Chondrocyte (in vitro differentiated cells): Measurements from ENCODE around the gene SGCD. TPM values are rescaled to one million over a fixed set of nuclear protein-coding genes. Genes with fewer than 3 reads are reported as not detected.

Source experiments
- DNase-seq: peaks from one replicate; pipeline ENCODE4 v3.0.0; 2021; ENCODE audit warnings: mixed read lengths, low spot score
- H3K27ac Mint-ChIP-seq: one replicate; pipeline ENCODE4 v1.8.0; 2021; ENCODE audit warnings: mild to moderate bottlenecking, moderate library complexity, mixed read lengths; ENCODE audit not compliant: unreplicated experiment
- H3K27me3 Mint-ChIP-seq: 2 replicates; pipeline ENCODE4 v1.8.0; 2021; ENCODE audit warnings: low read depth, mixed read lengths
- H3K36me3 Mint-ChIP-seq: 2 replicates; pipeline ENCODE4 v1.8.0; 2021; ENCODE audit warnings: low read depth, mixed read lengths
- H3K4me1 Mint-ChIP-seq: 2 replicates; pipeline ENCODE4 v1.8.0; 2021; ENCODE audit warnings: low read depth, mild to moderate bottlenecking, mixed read lengths
- H3K4me3 Mint-ChIP-seq: one replicate; pipeline ENCODE4 v1.8.0; 2021; ENCODE audit warnings: mild to moderate bottlenecking, moderate library complexity, mixed read lengths; ENCODE audit not compliant: unreplicated experiment
- H3K9me3 Mint-ChIP-seq: 2 replicates; pipeline ENCODE4 v1.8.0; 2021; ENCODE audit warnings: low read depth, mixed read lengths
- CTCF ChIP-seq: fragments of 200-600 bp; sonication (generic); IDR thresholded peaks from 2 replicates; pipeline ENCODE4 v1.5.0; 2021; ENCODE audit warnings: antibody characterized with exemption, mild to moderate bottlenecking, moderate library complexity
- total RNA-seq: library from RNA; stranded (reverse); gene quantifications from 3 replicates; pipeline ENCODE4 v1.2.1, GENCODE V29; 2021

Gene SGCD
- total RNA-seq, 1 donor from 2014 or later = 8.4 TPM

DNA sequence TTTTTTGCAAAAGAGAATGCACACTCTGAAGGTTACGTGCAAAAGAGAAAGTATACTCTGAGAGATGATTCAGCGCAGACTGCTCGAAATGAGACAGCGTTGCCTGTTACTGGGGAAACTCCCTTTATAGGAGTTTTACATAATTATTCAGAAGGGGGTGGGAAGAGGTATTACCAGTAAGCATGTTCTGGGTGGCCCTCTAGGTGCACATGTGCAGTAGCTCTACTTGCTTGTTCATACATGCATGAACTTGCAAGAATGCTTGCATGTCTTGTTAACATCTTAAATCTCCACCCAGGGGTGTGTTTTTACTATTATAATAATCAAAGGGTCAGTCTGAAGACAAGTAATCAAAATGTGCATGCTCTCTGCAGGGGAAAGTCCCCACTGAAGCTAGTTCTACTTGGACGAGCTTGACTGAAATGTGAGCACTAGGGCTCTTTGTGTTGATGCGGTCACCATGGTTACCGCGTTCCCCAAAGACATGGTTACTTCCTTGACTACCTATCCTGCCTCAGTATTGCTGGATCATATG is 75.5 kb downstream of the SGCD start:
- H3K4me1 Mint-ChIP-seq = peaks cover 21% of the 10 kb centered on the region
- no peak for DNase-seq
- H3K36me3 Mint-ChIP-seq = no peaks in the 10 kb centered on the region
- H3K27ac Mint-ChIP-seq = no peak overlapping the region
- H3K9me3 Mint-ChIP-seq = no peaks in the 10 kb centered on the region
- TF ChIP-seq CTCF = no peak
- no peak overlapping the region for H3K4me3 Mint-ChIP-seq
- H3K27me3 Mint-ChIP-seq = no peaks in the 10 kb centered on the region

GRCh38 chr5:156405988-156406387 is 79.0 kb downstream of the SGCD start:
- Mint-ChIP-seq H3K36me3 (no peaks in the 10 kb centered on the region), H3K9me3 (no peaks in the 10 kb centered on the region), H3K27ac (no peak overlapping the region), H3K4me1 (peaks cover 39% of the 10 kb centered on the region), H3K4me3 (no peak overlapping the region), H3K27me3 (no peaks in the 10 kb centered on the region)
- no peak for TF ChIP-seq CTCF
- no peak for DNase-seq

DNA sequence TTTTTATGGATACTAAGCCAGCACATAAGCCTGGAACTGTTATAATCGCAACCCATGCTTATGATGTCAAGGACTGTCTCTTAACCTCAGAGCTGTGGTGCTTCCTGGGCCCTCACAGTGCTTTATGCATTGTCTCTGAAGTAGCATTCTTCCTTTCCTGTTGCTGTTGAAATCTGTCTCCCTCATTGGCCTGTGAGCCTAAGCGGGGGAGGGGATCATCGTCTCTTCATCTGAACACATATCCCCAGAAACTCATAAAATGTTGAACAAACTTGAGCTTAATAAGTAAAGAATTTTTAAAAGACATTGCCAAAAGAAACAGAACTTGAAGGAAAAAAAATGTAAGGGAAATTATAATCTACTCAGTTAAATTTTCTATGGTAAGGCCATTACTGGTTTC is 80.3 kb downstream of the SGCD start:
- no peak for DNase-seq
- H3K36me3 Mint-ChIP-seq = no peaks in the 10 kb centered on the region
- peaks cover 49% of the 10 kb centered on the region for H3K4me1 Mint-ChIP-seq
- no peaks in the 10 kb centered on the region for H3K9me3 Mint-ChIP-seq
- H3K4me3 Mint-ChIP-seq = no peak overlapping the region
- H3K27ac Mint-ChIP-seq = no peak overlapping the region
- no peak for TF ChIP-seq CTCF
- no peaks in the 10 kb centered on the region for H3K27me3 Mint-ChIP-seq

- DNase-seq = no peak
- peaks cover 63% of the 10 kb centered on the region for H3K4me1 Mint-ChIP-seq
- no peak for TF ChIP-seq CTCF
- H3K27me3 Mint-ChIP-seq = no peaks in the 10 kb centered on the region
- no peaks in the 10 kb centered on the region for H3K9me3 Mint-ChIP-seq
- no peaks in the 10 kb centered on the region for H3K36me3 Mint-ChIP-seq
- no peak overlapping the region for H3K4me3 Mint-ChIP-seq
- no peak overlapping the region for H3K27ac Mint-ChIP-seq
These were observed 82.9 kb downstream of the SGCD start for GRCh38 chr5:156409834-156410233.

DNA sequence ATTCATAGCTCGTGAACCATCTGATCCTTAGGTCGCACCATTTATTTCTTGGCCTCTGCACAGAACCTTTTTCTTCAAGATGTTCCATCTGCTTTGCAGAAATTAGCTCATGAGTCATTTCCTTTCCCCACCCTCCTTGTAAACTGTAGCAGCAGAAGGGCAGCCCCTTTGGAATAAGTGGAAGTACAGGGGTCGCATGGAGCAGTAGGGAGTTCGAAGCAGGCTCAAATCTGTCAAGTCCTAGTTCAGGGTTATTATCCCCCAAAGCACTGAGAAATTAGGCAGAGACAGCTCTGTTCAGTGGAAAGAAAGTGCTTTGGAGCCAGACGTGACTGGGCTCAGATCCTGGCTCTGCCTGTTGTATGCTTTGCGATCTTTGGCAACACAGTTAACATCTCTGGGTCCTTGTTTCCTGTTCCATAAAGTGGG is 84.2 kb downstream of the SGCD start:
- no peak for DNase-seq
- TF ChIP-seq CTCF = no peak
- Mint-ChIP-seq H3K36me3 (no peaks in the 10 kb centered on the region), H3K27me3 (no peaks in the 10 kb centered on the region), H3K4me3 (no peak overlapping the region), H3K4me1 (peaks cover 68% of the 10 kb centered on the region), H3K9me3 (no peaks in the 10 kb centered on the region), H3K27ac (peak overlapping the region; percentile 55)
